Activated gamma-delta T cell (primary cell): Measurements from ENCODE around the gene STUB1.
"Not testable (repeated sequence)": the region's sequence is repeated elsewhere in the genome, so short reads cannot be mapped to it uniquely, and the experiment has no call there.

Source experiments
- DNase-seq: peaks from one replicate; lab custom pipeline; 2025; lab: John Stamatoyannopoulos, UW

The STUB1 gene

DNA sequence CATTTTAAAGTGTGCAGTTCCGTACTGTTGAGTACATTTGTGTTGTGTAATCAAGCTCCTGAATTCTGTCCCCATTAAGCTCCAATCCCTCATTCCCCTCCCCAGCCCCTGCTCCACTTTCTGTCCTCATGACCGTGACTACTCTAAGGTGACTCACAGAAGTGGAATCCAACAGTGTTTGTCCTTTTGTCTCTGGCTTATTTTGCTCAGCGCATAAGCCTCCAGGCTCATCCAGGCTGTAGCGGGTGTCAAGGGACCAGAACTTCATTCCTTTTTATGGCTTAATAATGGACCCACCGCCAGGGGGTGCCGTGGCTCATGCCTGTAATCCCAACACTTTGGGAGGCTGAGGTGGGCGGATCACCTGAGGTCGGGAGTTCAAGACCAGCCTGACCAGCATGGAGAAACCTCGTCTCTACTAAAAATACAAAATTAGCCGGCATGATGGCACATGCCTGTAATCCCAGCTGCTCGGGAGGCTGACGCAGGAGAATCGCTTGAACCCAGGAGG is 32.6 kb downstream of the STUB1 start:
- not testable (repeated sequence) for DNase-seq

DNA sequence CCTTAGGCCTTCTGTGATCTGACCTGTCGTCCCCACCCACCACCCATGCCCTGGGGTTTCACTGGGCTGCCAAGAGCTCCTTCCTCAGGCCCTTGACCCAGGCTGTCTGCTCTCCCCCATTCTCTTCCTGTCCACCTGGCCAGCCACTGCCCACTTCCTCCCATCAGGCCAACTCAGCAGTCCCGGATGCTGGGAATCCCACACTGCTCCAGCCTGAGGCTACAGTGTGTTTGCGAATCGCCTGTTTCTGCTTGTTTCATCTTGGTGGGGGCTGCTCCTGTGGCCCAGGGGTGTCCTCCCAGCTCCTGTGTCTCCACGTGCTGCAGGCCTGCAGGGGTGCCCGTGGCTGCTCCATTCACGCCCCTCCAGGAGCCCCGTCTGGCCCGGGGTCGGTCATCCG is 33.9 kb downstream of the STUB1 start:
- no peak for DNase-seq

DNA sequence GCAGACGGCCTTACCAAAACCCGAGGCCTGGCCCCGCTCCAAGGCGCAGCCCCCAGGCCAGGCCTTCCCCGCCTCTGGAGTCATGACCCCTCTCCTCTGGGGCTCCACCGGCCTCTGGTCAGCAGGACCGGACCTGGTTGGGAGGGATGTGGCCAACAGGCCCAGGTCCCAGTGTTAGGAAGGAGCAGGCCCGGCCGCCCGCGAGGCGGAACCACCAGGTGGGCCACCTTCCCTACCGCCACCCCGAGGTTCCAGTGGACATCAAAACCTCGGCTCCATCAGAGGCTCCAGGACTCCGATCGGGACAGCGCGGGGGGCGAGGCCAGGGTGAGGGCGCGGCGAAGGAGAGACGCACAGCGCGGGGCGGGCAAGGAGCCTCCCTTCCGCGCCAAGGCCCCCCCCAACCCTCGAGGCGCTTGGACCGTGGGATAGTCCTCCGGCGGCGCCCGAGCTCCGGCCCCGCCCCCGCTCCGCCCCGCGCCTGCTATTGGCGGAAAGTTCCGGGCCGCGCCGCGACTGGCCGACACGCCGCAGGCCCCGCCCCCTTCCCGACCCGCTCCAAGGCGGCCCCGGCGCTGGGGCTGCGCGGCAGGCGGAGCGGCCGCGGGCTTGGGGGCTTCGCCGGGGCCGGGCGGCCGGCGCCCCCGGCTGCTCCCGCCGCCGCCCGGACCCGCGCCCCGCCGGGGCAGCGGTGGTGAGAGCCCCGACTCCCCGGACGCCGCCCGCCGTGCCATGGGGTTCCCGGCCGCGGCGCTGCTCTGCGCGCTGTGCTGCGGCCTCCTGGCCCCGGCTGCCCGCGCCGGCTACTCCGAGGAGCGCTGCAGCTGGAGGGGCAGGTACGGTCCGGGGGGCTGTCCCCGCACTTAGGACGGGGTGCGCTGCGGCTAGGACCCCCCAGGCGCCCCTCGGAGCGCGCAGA is 34.6 kb downstream of the STUB1 start, which contains the start of gene METRN:
METRN (plus strand) TSS at position 561 of the 919 bp plus-strand sequence; CDS start at position 733, 172 bp downstream.
- DNase-seq: peak; percentile 81

DNA sequence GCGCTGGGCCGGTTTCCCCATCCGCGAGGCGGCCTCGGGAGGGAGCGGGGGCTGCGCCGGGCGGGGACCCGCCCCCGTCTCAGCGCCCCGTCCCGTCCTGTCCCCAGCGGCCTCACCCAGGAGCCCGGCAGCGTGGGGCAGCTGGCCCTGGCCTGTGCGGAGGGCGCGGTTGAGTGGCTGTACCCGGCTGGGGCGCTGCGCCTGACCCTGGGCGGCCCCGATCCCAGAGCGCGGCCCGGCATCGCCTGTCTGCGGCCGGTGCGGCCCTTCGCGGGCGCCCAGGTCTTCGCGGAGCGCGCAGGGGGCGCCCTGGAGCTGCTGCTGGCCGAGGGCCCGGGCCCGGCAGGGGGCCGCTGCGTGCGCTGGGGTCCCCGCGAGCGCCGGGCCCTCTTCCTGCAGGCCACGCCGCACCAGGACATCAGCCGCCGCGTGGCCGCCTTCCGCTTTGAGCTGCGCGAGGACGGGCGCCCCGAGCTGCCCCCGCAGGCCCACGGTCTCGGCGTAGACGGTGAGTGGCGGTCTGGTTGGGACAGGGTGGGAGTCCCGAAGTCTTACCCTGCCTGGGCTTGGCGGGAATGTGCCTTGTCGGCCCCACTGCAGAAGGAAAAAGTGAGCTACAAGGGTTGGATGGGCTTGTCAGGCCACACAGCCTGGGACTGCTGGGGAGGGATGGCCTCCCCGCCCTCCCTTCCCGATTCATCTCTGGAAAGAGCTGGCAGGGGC is 35.4 kb downstream of the STUB1 start:
- DNase-seq: no peak

DNA sequence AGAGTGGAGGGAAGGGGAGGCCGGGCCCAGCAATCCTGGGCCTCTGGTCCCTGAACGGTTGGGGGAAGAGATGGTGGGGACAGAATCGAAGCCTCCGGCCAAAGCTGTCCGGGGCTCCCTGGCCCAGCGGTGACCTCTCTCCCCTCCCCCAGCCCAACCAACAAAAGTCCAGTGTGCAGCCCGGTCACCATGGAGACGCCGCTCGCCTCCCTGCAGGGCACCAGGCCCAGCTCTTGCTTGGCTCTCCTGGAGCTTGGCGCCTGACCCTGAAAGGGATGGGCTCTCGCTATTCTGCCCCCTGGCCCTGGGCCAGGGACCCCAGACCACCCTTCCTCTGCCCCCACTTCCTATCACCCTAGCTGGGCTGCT is 36.0 kb downstream of the STUB1 start:
- no peak for DNase-seq

DNA sequence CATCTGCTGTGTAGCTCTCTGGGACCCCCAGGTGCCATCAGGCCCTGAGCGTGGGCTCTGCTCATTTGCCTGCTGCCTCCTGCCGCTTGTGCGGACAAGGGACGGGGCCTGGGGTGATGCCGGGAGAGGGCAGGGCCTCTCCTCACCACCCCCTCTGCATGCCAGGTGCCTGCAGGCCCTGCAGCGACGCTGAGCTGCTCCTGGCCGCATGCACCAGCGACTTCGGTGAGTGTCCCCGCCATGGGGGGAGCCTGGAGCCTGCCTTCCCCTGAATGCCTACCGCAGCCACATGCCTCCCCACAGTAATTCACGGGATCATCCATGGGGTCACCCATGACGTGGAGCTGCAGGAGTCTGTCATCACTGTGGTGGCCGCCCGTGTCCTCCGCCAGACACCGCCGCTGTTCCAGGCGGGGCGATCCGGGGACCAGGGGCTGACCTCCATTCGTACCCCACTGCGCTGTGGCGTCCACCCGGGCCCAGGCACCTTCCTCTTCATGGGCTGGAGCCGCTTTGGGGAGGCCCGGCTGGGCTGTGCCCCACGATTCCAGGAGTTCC is 36.6 kb downstream of the STUB1 start:
- no peak for DNase-seq

DNA sequence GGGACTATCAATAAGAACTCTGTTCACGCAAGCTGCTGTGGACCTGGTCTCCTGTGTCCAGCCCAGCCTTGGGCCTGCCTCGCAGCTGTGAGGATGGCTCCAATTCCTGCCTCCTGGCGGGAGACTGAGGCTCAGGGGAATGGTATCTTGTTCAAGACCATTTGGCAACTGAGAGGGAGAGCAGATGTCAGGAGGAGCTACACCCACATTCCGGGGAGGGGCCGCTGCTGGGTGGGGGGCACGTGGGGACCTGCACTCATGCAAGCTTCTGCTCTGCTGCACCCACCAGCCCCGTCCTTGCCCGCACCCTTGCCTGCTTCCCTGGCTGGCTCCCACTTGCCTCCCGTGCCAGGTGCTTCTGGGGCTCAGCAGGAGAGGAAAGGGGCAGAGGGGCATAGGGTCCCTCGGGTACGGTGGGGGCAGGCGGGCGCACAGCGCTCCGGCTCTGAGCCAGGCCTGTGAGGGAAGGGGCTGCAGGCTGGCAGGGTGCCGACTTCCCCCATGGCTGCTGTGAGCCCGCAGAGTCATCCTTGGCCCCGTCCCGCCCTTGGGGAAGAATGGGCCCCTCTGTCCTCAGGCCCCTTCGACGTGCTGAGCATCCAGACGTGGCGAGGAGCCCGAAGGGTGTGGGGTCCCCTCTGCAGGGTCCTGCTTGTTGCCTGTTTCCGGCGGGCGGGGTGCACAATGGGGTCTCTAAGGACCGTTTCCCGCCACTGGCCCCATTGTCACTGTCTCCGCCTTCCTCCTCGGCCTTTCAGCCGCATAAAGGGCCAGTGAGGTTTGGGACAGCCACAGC is 37.4 kb downstream of the STUB1 start:
- no peak for DNase-seq

DNA sequence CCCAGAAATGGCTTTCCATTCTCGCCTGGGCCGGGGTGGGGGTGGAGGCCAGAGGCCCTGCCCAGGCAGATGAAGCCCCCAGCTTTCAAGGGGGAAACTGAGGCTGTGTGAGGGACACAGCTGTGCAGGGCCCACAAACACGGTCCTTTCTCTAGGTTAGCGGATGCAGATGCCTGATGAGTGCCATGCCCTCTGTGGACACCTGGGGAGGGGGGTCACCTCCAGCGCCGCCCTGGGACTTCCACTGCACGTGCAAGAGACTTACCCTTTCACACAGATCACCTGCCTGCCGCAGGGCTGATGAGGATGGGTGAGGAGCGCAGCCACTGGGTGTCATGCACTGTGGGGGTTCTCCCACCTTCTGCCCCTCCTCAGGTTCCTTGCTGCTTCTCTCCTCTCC is 38.2 kb downstream of the STUB1 start:
- no peak for DNase-seq

DNA sequence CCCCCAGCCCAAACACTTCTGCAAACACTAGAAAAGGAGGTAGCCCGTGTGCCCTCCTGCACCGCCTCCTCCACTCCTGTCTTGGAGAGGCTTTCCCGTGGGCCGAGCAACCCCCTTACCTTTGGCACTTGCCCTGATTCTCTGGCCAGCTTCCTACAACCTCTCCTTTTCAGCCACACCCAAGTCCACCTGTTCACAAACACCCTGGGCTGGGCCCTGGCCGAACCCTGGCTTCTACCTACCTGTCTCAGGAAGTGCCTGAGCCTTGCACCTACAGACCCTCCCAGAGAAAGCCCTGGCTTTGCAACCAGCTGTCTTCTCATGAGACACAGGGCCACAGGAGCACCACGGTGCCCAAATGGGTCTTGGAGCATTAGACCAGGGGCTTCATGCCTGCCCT is 38.7 kb downstream of the STUB1 start:
- DNase-seq: no peak

DNA sequence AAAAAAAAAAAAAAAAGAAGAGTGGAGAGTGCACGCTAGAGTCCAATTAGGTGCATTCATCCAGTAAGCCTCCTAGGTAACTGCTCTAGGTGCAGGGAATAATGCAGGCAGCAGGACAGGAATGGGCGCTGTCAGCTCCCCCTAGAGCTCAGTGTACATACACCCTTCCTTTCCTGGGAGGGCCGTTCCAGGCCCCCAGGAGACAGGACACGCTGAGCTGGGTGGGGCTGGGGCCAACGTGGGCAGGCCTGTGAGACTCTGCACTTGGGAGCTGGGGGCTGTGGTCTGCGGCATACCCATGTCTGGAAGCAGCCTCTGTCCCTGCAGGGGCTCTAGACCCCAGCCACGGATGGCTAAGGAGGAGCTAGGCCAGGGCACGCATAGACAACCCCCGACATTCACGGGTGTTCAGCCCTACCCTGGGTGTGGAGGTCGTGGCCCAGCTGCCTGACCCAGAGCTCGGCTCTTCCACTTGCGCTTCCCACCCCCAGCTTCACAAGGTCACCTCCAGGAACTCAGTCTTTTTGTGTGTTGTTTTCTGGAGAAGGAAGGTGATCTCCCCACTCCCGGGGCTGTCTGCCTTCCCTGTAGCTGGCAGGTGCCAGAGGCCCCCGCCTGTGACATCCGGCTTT is 39.7 kb downstream of the STUB1 start:
- no peak for DNase-seq

DNA sequence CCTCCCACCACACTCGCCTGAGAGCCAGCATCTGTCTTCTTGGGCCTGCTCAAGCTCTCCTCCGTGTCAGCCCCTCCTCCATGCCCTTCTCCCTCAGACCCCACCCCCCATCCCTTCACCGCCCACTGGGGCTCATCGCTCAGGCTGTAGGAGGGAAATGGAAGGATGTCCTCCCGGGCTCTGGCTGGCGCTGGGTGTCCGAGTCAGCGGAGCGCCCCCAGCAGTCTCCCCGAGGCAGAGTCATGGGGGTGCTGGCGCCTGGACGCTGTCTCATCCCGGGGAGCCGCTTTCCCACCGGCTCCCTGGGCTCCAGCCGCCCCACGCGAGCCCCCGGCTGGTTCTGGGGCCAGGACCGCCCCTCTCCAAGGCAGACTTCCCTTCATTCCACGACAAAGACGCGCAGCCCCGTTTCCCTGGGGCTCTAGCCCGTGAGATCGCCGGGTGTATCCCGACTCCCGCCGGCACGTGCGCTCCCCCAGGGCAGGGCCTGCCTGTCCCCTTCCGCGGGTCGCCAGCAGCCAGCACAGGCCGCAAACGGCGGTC is 40.3 kb downstream of the STUB1 start:
- DNase-seq: no peak

DNA sequence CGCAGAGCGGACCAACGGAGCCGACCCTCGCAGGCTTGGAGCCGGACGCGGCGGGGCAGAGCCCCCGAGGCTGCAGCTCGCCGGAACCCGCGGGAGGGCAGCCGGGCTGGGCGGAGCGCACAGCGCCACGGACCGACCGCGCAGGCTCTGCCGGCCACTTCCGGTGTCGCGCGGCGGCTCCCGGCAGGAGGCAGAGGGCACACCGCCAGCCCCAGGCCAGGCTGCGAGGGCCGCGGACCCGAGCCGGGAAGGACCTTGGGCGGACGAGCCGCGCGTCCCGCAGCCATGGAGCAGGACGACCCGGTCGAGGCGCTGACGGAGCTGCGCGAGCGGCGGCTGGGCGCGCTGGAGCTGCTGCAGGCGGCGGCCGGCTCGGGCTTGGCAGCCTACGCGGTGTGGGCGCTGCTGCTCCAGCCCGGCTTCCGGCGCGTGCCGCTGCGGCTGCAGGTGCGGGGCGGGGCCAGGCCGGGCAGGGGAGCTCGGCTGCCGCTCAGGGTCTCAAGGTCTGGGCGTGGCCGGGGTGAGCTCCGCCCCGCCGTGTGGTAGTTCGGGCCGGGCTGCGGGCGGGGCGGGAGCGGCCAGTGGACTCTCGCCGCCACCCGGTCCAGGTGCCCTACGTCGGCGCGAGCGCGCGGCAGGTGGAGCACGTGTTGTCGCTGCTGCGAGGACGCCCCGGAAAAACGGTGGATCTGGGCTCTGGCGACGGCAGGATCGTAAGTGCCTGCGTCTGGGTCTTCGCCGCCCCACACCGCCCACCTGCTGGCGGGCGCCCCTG is 41.0 kb downstream of the STUB1 start, which contains the start of gene ANTKMT:
ANTKMT (plus strand) TSS at position 157 of the 775 bp plus-strand sequence; CDS start at position 286, 129 bp downstream.
- peak; percentile 71 for DNase-seq

DNA sequence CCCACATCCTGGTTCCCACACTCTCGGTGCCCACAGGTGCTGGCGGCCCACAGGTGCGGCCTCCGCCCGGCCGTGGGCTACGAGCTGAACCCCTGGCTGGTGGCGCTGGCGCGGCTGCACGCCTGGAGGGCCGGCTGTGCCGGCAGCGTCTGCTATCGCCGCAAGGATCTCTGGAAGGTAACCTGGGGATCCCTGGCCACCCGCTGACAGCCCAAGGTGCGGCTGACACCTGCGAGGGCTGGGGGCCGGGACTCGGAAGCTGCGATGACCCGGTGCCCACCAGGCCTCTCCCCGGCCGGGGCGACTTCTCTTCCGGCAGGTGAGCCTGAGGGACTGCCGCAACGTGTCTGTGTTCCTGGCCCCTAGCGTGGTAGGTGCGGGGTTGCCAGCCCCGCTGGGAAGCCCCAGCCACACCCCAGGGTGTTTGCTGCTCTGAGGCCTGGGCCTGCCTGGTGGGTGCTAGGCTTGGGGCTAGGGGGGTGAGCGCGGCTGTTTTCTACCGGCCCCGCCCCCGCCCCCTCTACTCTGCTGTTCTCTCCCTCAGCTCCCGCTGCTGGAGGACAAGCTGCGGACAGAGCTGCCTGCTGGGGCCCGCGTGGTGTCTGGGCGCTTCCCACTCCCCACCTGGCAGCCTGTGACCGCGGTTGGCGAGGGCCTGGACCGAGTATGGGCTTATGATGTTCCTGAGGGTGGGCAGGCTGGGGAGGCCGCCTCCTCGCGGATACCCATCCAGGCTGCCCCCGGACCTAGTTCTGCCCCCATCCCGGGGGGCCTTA is 41.7 kb downstream of the STUB1 start:
- DNase-seq: peak; percentile 53

DNA sequence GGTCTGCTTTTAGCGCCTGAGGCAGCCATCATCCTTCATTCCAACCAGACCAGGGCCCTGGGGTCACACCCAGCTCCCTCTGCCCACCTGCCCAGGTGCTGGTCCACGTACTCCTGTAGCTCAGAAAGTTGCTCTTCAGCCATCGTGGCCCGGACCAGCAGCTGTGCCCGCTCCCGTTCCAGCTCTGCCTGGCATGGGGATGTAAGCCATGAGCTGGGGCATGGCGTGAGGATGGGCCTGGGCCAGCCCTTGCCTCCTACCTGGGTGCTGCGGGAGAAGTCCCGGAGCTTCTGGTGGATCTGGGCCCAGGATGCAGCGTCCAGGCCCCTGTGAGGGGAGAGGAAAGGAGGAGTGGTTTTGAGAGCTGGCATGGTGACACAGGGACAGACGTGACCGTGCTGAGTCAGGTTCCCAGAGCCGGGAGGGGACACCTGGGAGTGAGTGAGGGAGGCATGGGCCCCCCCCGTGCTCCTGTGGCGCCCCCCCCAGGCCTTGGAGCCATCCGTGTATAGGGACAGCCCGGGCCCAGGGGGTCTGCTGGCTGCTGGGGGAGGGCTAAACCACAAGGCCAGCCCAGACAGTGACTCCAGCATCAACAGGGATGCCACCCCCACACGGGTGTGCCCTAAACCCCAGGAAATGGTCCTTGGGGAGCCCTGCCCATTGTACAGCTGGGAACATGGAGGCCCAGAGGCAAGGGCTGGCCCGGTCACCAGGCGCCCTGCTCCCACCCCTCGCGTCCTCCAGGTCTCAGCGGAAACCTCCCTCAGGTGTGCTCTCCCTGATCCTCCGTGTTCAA is 42.8 kb downstream of the STUB1 start:
- DNase-seq: no peak

DNA sequence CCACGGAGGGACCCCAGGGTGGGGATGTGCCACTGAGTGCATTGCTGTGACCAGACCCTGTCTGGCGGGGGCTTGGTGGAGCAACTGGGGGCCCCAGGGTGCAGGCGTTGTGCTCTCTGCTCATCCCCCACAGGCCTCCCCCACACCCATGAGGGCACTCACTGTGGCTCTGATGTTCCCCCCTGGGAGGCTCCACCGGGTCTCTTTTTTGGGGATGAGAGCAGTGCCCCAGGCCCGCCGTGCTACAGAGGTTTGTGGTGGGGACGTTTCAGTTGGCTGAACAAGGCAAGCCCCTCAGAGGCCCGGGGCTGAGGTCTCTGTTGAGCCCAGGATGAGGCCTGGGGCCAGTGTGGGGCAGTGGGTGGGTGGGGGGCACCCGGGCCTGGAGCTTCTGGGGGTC is 43.5 kb downstream of the STUB1 start:
- no peak for DNase-seq

DNA sequence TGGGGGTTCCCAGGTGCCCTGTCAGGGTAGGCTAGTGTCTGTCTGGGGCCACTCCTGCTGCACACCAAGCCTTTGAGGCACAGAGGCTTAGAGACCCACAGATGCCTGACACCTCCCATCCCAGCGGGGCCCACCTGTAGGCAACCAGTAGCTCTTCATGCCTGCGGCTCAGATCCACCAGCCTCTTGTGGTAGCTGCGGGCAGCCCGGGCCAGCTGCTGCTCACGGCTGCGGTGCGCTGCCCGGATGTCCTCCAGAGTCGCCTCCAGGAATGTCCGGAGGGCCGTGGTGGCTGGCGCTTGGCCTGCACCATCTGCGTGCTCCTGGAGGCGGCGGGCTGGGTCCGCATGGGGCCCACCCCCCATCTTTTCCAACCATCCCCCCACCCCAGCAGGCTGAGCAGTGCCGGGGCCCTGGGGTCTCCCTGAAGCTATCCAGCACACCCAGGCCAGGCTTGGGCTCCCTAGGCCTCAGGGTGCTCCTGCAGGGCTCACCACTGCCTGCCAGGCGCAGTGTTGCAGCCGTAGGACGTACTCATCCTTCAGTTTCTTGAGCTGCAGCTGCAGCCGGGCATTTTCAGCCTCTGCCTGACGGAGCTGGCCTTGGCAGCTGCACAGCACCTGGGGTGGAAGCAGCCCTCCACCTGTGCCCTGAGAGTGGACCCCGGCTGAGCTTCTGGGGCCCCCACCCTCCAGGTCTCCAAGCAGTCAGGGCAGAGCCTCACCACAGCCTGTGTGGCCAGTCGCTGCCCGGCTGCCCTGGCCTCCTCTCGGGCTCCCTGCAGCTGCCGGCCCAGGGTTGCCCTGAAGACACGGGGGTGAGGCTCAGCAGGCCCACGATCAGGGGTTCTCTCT is 44.2 kb downstream of the STUB1 start:
- DNase-seq: no peak

DNA sequence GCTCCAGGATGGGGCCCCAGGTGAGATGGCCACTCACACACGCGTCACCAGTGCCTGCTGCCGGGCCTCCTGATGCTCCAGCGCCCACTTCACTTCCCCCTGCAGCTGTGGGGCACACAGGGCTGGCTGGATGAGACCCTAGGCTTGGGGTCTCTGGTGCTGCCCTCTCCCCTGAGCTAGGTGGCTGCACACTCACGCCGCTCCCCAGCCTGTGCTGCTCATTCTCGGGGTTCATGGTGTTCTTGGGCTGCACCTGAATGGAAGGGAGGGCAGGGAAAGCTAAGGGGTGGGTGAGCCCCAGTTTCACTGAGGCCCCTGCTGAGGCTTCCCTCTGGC is 44.8 kb downstream of the STUB1 start:
- no peak for DNase-seq
